HepG2 (cell line): ENCODE data around the gene CDH22. TPM values are rescaled to one million over a fixed set of nuclear protein-coding genes. Genes with fewer than 3 reads are reported as not detected.

Experiments
- ATAC-seq: fragments of 200-7000 bp; cut with Tn5 transposase; 3 replicates; pipeline ENCODE4 v1.9.1; 2020; ENCODE audit warnings: mild to moderate bottlenecking, moderate library complexity
- BruUV-seq: library from RNA; stranded (reverse); fragments of 400-500 nt; replicated peaks from 2 replicates; lab custom pipeline; 2021; lab: Mats Ljungman, UMichigan
- CTCF ChIA-PET: fragments of 300-600 bp; formaldehyde crosslinking; extraction: SDS; loops from one replicate; lab custom pipeline; 2021; ENCODE audit warnings: low total read pairs, inconsistent platforms, low intra/inter-chr PET ratio; lab: Yijun Ruan, JAX
- POLR2A ChIA-PET: fragments of 350-600 bp; sonication (Branson Sonifier 250); formaldehyde crosslinking; loops from one replicate; lab custom pipeline; 2020; ENCODE audit warnings: antibody characterized with exemption, inconsistent platforms; lab: Yijun Ruan, JAX
- DNase-seq: peaks from one replicate; pipeline ENCODE4 v3.0.0-alpha.2; 2015; ENCODE audit warnings: low spot score
- FAIRE-seq: peaks from 3 replicates; lab custom pipeline; 2011; peaks lifted over from hg19 to GRCh38; lab: Jason Lieb, UNC
- H2AFZ ChIP-seq: one replicate; pipeline ENCODE4 v1.6.1; 2011; ENCODE audit warnings: low read length, inconsistent platforms
- H3K27ac ChIP-seq: fragments of 300-600 bp; 3 replicates; pipeline ENCODE4 v1.8.0; 2011; ENCODE audit warnings: mixed run types, mild to moderate bottlenecking, mixed read lengths, low read length, inconsistent platforms; ENCODE audit not compliant: insufficient read depth; ENCODE audit errors: extremely low read length
- H3K27me3 ChIP-seq, 2 experiments: fragments of 200-600 bp in 1 of 2; 2 replicates in 1 of 2; 3 replicates in 1 of 2; pipeline versions ENCODE4 v1.6.0 to v1.8.0; 2011; ENCODE audit warnings: low read length in 2 of 2, mild to moderate bottlenecking in 2 of 2, moderate library complexity in 2 of 2, inconsistent platforms in 1 of 2; ENCODE audit not compliant: insufficient read depth in 2 of 2, control insufficient read depth in 1 of 2
- H3K36me3 ChIP-seq, 2 experiments: fragments of 200-600 bp in 1 of 2; replicated peaks in 1 of 2; 2 replicates in 1 of 2; 3 replicates in 1 of 2; pipeline versions ENCODE4 v1.5.1 to v1.8.0; 2011; ENCODE audit warnings: low read length in 2 of 2, inconsistent platforms in 1 of 2; ENCODE audit not compliant: insufficient read depth in 2 of 2, control insufficient read depth in 1 of 2
- H3K4me1 ChIP-seq: 2 replicates; pipeline ENCODE4 v1.5.1; 2012; ENCODE audit warnings: low read length, inconsistent platforms; ENCODE audit not compliant: insufficient read depth
- H3K4me2 ChIP-seq: 2 replicates; pipeline ENCODE4 v1.6.0; 2011; ENCODE audit warnings: low read depth, low read length, inconsistent platforms
- H3K4me3 ChIP-seq, 3 experiments: fragments of 200-600 bp in 1 of 3; sonication (generic), shearing (Covaris generic) in 1 of 3; replicated peaks in 1 of 3; 2 replicates each; pipeline ENCODE4 v1.5.1; 2011 to 2016; ENCODE audit warnings: low read length in 3 of 3, inconsistent platforms in 2 of 3, low read depth in 2 of 3, mild to moderate bottlenecking in 2 of 3, control low read depth in 1 of 3, mixed read lengths in 1 of 3; ENCODE audit not compliant: insufficient read depth in 1 of 3
- H3K79me2 ChIP-seq: one replicate; pipeline ENCODE4 v1.6.1; 2011; ENCODE audit warnings: low read length, inconsistent platforms; ENCODE audit not compliant: insufficient read depth
- H3K9ac ChIP-seq: 2 replicates; pipeline ENCODE4 v1.6.0; 2011; ENCODE audit warnings: mild to moderate bottlenecking, low read depth, low read length, inconsistent platforms; ENCODE audit not compliant: insufficient read depth
- H3K9me3 ChIP-seq: 2 replicates; pipeline ENCODE4 v1.5.1; 2012; ENCODE audit warnings: mild to moderate bottlenecking, low read length
- H4K20me1 ChIP-seq: 2 replicates; pipeline ENCODE4 v1.6.0; 2011; ENCODE audit warnings: inconsistent platforms, mild to moderate bottlenecking, low read length, moderate library complexity; ENCODE audit not compliant: insufficient read depth
- DR1 ChIP-seq: sonication (generic); formaldehyde crosslinking; IDR thresholded peaks from 2 replicates; pipeline ENCODE4 v1.8.0; 2021; ENCODE audit warnings: mild to moderate bottlenecking, missing genetic modification reagents, inconsistent platforms
- POGK ChIP-seq: sonication (generic); formaldehyde crosslinking; conservative IDR thresholded peaks from 2 replicates; pipeline ENCODE4 v1.8.0; 2022; ENCODE audit warnings: mild to moderate bottlenecking, moderate library complexity, missing genetic modification reagents
- SMAD1 ChIP-seq: sonication (generic); formaldehyde crosslinking; IDR thresholded peaks from 2 replicates; pipeline ENCODE4 v1.4.0; 2020; ENCODE audit warnings: missing genetic modification reagents, low read depth, mild to moderate bottlenecking, borderline replicate concordance
- SNAI1 ChIP-seq: sonication (generic); formaldehyde crosslinking; IDR thresholded peaks from 2 replicates; pipeline ENCODE4 v1.5.0; 2020; ENCODE audit warnings: mild to moderate bottlenecking, missing genetic modification reagents, borderline replicate concordance
- ZFP82 ChIP-seq: sonication (generic); formaldehyde crosslinking; IDR thresholded peaks from 2 replicates; pipeline ENCODE4 v1.5.1; 2020; ENCODE audit warnings: mild to moderate bottlenecking, missing genetic modification reagents, borderline replicate concordance
- ZKSCAN1 ChIP-seq: fragments of 150-350 bp; IDR thresholded peaks from 2 replicates; pipeline ENCODE4 v1.6.1; 2014; ENCODE audit warnings: low read length
- ZNF20 ChIP-seq: sonication (generic); formaldehyde crosslinking; IDR thresholded peaks from 2 replicates; pipeline ENCODE4 v1.4.0; 2020; ENCODE audit warnings: mild to moderate bottlenecking, moderate library complexity, missing genetic modification reagents
- WGBS: methylation state at CpG from one replicate; pipeline ENCODE4 v1.1.6; 2017; ENCODE audit warnings: low lambda C conversion rate; 5-methylcytosine and 5-hydroxymethylcytosine counted together
- in situ Hi-C: cut with HindIII; loops from 2 replicates; pipeline ENCODE4 v1.10.0; 2017; ENCODE audit warnings: low pct_unique_long_range_greater_than_20kb; ENCODE audit not compliant: extremely low pct_ligation_motif_present
- intact Hi-C: fragments of 100-400 bp; cut with micrococcal nuclease; formaldehyde crosslinking; loops from one replicate; pipeline ENCODE4 v1.10.0; 2022; ENCODE audit not compliant: unreplicated experiment
- polyA plus RNA-seq, 8 experiments: library from polyadenylated mRNA; depleted of rRNA in 3 of 8; stranded (reverse) in 7 of 8; unstranded in 1 of 8; fragments of >200 nt; fragmentation: Illumina TruSeq in 4 of 8; extraction: Trizol in 4 of 8; gene quantifications; 2 replicates each; pipeline versions ENCODE4 v1.2.1 to v1.2.3, GENCODE V29; 2011 to 2016; ENCODE audit warnings: low read depth in 4 of 8, missing spikeins in 1 of 8, mixed read lengths in 1 of 8; ENCODE audit not compliant: insufficient read depth in 1 of 8
- total RNA-seq, 5 experiments: library from RNA; depleted of rRNA; stranded (reverse); fragments of >200 nt; fragmentation: Illumina TruSeq; extraction: Trizol; gene quantifications; 2 replicates each; pipeline ENCODE4 v1.2.3, GENCODE V29; 2016; ENCODE audit warnings: low read depth in 1 of 5

The CDH22 gene
- total and polyA plus RNA-seq, 2 of the 13 experiments (the other 11 are each of a cell fraction or from before 2014, with no cell fraction given) = not detected

DNA sequence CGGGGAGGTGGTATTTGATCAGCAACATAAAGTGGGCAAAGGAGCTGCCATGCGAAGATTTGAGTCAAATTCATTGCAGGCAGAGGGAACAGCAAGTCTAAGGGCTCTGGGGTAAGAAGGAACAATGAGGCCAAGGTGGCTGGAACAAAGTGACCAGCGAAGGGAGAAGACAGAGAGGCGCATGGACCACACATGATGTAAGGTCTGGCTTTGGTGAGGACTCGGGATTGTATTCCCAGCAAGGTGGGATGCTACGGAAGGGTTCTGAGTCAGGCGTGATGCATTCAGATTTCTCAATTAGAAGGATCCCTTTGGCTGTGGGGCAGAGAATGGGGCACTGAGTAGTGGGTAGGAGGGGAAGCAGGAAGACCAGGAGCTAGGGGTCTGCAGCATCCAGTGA, 30.7 kb upstream of the CDH22 start:
- H3K4me1 ChIP-seq = peaks cover 37% of the 10 kb centered on the region
- no peaks in the 10 kb centered on the region for H3K9me3 ChIP-seq
- H3K36me3 ChIP-seq = no peaks in the 10 kb centered on the region
- DNase-seq = no peak
- H2AFZ ChIP-seq = no peak overlapping the region
- H3K4me2 ChIP-seq = no peak overlapping the region
- H3K79me2 ChIP-seq = no peaks in the 10 kb centered on the region
- H4K20me1 ChIP-seq = no peaks in the 10 kb centered on the region
- no peak for TF ChIP-seq SMAD1 (CRISPR knock-in tag)
- TF ChIP-seq POGK (CRISPR knock-in tag) = no peak
- TF ChIP-seq DR1 (CRISPR knock-in tag) = no peak
- no peak for TF ChIP-seq ZNF20 (CRISPR knock-in tag)
- no peak for TF ChIP-seq ZKSCAN1
- no peak for TF ChIP-seq ZFP82 (CRISPR knock-in tag)
- no peak for TF ChIP-seq SNAI1 (CRISPR knock-in tag)
- POLR2A ChIA-PET = no interaction called here
- H3K4me3 ChIP-seq = no peak overlapping the region
- CTCF ChIA-PET = no interaction called here
- no TSS peak for BruUV-seq
- intact Hi-C loops (no loop called here), in situ Hi-C loops (no loop called here)
- H3K27ac ChIP-seq = no peak overlapping the region
- H3K9ac ChIP-seq = no peak overlapping the region
- peaks cover 10 to 60% of the 10 kb centered on the region in 2 experiments; a peak in 4 of 5 replicates for H3K27me3 ChIP-seq
- ATAC-seq = no peak
- WGBS = 27% methylated on average over 7 of the region's 7 CpGs
- FAIRE-seq = no peak
